HepG2 (cell line): Measurements from ENCODE around the gene DENND1C. TPM values are rescaled to one million over a fixed set of nuclear protein-coding genes. Genes with fewer than 3 reads are reported as not detected.

Experiments
- CCDC6 ChIP-seq: sonication (generic); formaldehyde crosslinking; IDR thresholded peaks from 2 replicates; pipeline ENCODE4 v1.8.1; 2022; ENCODE audit warnings: mild to moderate bottlenecking, missing genetic modification reagents, moderate library complexity
- DPF2 ChIP-seq: sonication (generic); formaldehyde crosslinking; IDR thresholded peaks from 2 replicates; pipeline ENCODE4 v1.4.0; 2020; ENCODE audit warnings: mild to moderate bottlenecking, low read depth, missing genetic modification reagents, borderline replicate concordance
- HOXA5 ChIP-seq: sonication (generic); formaldehyde crosslinking; IDR thresholded peaks from 2 replicates; pipeline ENCODE4 v1.4.0; 2020; ENCODE audit warnings: missing genetic modification reagents
- RBM22 ChIP-seq: fragments of 200-400 bp; formaldehyde crosslinking; optimal IDR thresholded peaks from 2 replicates; pipeline ENCODE3; 2017; ENCODE audit warnings: mild to moderate bottlenecking, low read length, moderate library complexity
- RCOR2 ChIP-seq: IDR thresholded peaks from 2 replicates; pipeline ENCODE4 v1.6.1; 2016; ENCODE audit warnings: missing biosample characterization, missing genetic modification reagents
- REPIN1 ChIP-seq: sonication (generic); formaldehyde crosslinking; IDR thresholded peaks from 2 replicates; pipeline ENCODE4 v1.8.0; 2022; ENCODE audit warnings: missing genetic modification reagents, low read depth, mild to moderate bottlenecking, borderline replicate concordance
- SNRNP70 ChIP-seq: fragments of 200-400 bp; formaldehyde crosslinking; IDR thresholded peaks from 2 replicates; pipeline ENCODE4 v1.6.1; 2017; ENCODE audit warnings: mild to moderate bottlenecking, low read depth, low read length, moderate library complexity
- SOX5 ChIP-seq: IDR thresholded peaks from 2 replicates; pipeline ENCODE4 v1.6.1; 2016; ENCODE audit warnings: borderline replicate concordance
- TCF7L2 ChIP-seq: IDR thresholded peaks from 2 replicates; pipeline ENCODE4 v1.6.1; 2011; ENCODE audit warnings: mild to moderate bottlenecking, low read depth, low read length, moderate library complexity
- ZBTB7B ChIP-seq: sonication (generic); formaldehyde crosslinking; IDR thresholded peaks from 2 replicates; pipeline ENCODE4 v1.4.0; 2020; ENCODE audit warnings: missing genetic modification reagents
- ZNF232 ChIP-seq: sonication (generic); formaldehyde crosslinking; IDR thresholded peaks from 2 replicates; pipeline ENCODE4 v1.4.0; 2020; ENCODE audit warnings: missing genetic modification reagents, borderline replicate concordance
- ZNF256 ChIP-seq: sonication (generic); formaldehyde crosslinking; conservative IDR thresholded peaks from 2 replicates; pipeline ENCODE4 v1.4.0; 2020; ENCODE audit warnings: missing genetic modification reagents
- ZNF335 ChIP-seq: sonication (generic); formaldehyde crosslinking; IDR thresholded peaks from 2 replicates; pipeline ENCODE4 v1.4.0; 2020; ENCODE audit warnings: missing genetic modification reagents
- ZNF570 ChIP-seq: sonication (generic); formaldehyde crosslinking; IDR thresholded peaks from 2 replicates; pipeline ENCODE4 v1.4.0; 2020; ENCODE audit warnings: mild to moderate bottlenecking, missing genetic modification reagents, borderline replicate concordance
- polyA plus RNA-seq, 8 experiments: library from polyadenylated mRNA; depleted of rRNA in 3 of 8; stranded (reverse) in 7 of 8; unstranded in 1 of 8; fragments of >200 nt; fragmentation: Illumina TruSeq in 4 of 8; extraction: Trizol in 4 of 8; gene quantifications; 2 replicates each; pipeline versions ENCODE4 v1.2.1 to v1.2.3, GENCODE V29; 2011 to 2016; ENCODE audit warnings: low read depth in 4 of 8, missing spikeins in 1 of 8, mixed read lengths in 1 of 8; ENCODE audit not compliant: insufficient read depth in 1 of 8
- total RNA-seq, 5 experiments: library from RNA; depleted of rRNA; stranded (reverse); fragments of >200 nt; fragmentation: Illumina TruSeq; extraction: Trizol; gene quantifications; 2 replicates each; pipeline ENCODE4 v1.2.3, GENCODE V29; 2016; ENCODE audit warnings: low read depth in 1 of 5
- TF ChIP-seq, protein P1 (sequence below): sonication (generic); formaldehyde crosslinking; IDR thresholded peaks from 2 replicates; pipeline ENCODE4 v1.4.0; 2020; ENCODE audit warnings: missing genetic modification reagents, borderline replicate concordance
- TF ChIP-seq, protein P2 (sequence below): sonication (generic); formaldehyde crosslinking; IDR thresholded peaks from 2 replicates; pipeline ENCODE4 v1.4.0; 2020; ENCODE audit warnings: mild to moderate bottlenecking, missing genetic modification reagents
- TF ChIP-seq, protein P3 (sequence below): sonication (generic); formaldehyde crosslinking; IDR thresholded peaks from 2 replicates; pipeline ENCODE4 v1.4.0; 2020; ENCODE audit warnings: missing genetic modification reagents
- TF ChIP-seq, protein P4 (sequence below): sonication (generic); formaldehyde crosslinking; IDR thresholded peaks from 2 replicates; pipeline ENCODE4 v1.9.0; 2022; ENCODE audit warnings: low read depth, missing genetic modification reagents
- TF ChIP-seq, protein P5 (sequence below): IDR thresholded peaks from 2 replicates; pipeline ENCODE4 v1.6.1; 2016; ENCODE audit warnings: missing compliant biosample characterization, missing genetic modification reagents, borderline replicate concordance
- TF ChIP-seq, protein P6 (sequence below), 2 experiments: fragments of 450-650 bp in 1 of 2; sonication (generic) in 1 of 2; formaldehyde crosslinking; IDR thresholded peaks; 2 replicates each; pipeline versions ENCODE4 v1.5.0 to v1.8.0; 2020 to 2022; ENCODE audit warnings: mild to moderate bottlenecking in 1 of 2, missing genetic modification reagents in 1 of 2

The DENND1C gene
- total and polyA plus RNA-seq, 2 of the 13 experiments (the other 11 are each of a cell fraction or from before 2014, with no cell fraction given) = 0.04 to 0.73 TPM

DNA sequence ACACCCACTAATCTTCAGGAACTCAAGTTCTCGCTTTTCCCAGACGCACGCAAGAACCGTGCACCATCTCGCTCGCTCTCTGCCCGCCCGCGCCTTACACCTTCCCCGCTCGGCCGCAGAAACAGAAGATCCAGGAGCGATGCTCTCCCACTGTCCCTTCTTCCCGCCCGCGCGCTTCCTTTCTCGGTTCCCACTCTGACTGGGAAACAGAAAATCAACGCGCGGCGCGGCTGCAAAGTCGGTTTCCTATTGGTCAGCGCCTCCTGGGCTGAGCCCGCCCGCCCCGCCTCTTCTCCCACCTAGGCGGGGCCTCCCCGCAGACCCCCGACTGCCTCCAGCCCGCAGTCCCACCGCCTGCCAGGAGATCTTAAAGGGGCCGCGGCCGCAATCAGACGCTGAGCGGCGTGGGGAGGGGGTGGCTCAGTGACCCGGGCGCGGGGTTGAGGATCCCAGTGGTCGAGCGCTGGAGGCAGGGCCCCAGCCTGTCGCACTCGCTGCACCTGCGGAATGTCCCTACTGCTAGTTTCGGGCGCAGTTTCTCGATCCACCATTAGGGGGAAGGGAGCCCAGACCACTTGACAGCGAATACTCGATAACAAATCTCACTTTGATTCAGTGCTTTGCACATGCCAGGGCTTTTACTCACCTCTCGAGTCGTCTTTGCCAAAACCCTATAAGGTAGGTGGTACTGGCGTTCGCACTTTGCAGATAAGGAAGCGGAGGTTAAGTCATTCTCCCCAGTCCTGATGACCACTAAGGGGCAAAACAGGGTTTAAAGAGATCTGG is 21.3 kb downstream of the DENND1C start (continued):
- TF ChIP-seq, protein P1, sequence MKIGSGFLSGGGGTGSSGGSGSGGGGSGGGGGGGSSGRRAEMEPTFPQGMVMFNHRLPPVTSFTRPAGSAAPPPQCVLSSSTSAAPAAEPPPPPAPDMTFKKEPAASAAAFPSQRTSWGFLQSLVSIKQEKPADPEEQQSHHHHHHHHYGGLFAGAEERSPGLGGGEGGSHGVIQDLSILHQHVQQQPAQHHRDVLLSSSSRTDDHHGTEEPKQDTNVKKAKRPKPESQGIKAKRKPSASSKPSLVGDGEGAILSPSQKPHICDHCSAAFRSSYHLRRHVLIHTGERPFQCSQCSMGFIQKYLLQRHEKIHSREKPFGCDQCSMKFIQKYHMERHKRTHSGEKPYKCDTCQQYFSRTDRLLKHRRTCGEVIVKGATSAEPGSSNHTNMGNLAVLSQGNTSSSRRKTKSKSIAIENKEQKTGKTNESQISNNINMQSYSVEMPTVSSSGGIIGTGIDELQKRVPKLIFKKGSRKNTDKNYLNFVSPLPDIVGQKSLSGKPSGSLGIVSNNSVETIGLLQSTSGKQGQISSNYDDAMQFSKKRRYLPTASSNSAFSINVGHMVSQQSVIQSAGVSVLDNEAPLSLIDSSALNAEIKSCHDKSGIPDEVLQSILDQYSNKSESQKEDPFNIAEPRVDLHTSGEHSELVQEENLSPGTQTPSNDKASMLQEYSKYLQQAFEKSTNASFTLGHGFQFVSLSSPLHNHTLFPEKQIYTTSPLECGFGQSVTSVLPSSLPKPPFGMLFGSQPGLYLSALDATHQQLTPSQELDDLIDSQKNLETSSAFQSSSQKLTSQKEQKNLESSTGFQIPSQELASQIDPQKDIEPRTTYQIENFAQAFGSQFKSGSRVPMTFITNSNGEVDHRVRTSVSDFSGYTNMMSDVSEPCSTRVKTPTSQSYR (CRISPR knock-in tag) = 0 out of 2 replicates have a peak, but pooled peaks have one; percentile 27
- TF ChIP-seq HOXA5 (CRISPR knock-in tag) (no peak; the same call in 1 of the 2 replicates), SOX5 (CRISPR knock-in tag) (peak; percentile 39; the same call in 1 of the 2 replicates), ZBTB7B (CRISPR knock-in tag) (peak; percentile 92), DPF2 (CRISPR knock-in tag) (no peak), RBM22 (no peak), ZNF256 (no peak), ZNF570 (CRISPR knock-in tag) (no peak), RCOR2 (peak; percentile 57; the same call in 1 of the 2 replicates), CCDC6 (CRISPR knock-in tag) (no peak), SNRNP70 (no peak), ZNF232 (CRISPR knock-in tag) (no peak), REPIN1 (CRISPR knock-in tag) (peak; percentile 72), ZNF335 (CRISPR knock-in tag) (0 out of 2 replicates have a peak, but pooled peaks have one; percentile 38), TCF7L2 (no peak)
- TF ChIP-seq, protein P2, sequence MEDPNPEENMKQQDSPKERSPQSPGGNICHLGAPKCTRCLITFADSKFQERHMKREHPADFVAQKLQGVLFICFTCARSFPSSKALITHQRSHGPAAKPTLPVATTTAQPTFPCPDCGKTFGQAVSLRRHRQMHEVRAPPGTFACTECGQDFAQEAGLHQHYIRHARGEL (CRISPR knock-in tag) = no peak
- TF ChIP-seq, protein P3, sequence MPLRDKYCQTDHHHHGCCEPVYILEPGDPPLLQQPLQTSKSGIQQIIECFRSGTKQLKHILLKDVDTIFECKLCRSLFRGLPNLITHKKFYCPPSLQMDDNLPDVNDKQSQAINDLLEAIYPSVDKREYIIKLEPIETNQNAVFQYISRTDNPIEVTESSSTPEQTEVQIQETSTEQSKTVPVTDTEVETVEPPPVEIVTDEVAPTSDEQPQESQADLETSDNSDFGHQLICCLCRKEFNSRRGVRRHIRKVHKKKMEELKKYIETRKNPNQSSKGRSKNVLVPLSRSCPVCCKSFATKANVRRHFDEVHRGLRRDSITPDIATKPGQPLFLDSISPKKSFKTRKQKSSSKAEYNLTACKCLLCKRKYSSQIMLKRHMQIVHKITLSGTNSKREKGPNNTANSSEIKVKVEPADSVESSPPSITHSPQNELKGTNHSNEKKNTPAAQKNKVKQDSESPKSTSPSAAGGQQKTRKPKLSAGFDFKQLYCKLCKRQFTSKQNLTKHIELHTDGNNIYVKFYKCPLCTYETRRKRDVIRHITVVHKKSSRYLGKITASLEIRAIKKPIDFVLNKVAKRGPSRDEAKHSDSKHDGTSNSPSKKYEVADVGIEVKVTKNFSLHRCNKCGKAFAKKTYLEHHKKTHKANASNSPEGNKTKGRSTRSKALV (CRISPR knock-in tag) = no peak
- TF ChIP-seq, protein P4, sequence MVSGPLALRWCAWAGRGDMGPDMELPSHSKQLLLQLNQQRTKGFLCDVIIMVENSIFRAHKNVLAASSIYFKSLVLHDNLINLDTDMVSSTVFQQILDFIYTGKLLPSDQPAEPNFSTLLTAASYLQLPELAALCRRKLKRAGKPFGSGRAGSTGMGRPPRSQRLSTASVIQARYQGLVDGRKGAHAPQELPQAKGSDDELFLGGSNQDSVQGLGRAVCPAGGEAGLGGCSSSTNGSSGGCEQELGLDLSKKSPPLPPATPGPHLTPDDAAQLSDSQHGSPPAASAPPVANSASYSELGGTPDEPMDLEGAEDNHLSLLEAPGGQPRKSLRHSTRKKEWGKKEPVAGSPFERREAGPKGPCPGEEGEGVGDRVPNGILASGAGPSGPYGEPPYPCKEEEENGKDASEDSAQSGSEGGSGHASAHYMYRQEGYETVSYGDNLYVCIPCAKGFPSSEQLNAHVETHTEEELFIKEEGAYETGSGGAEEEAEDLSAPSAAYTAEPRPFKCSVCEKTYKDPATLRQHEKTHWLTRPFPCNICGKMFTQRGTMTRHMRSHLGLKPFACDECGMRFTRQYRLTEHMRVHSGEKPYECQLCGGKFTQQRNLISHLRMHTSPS (CRISPR knock-in tag) = no peak
- TF ChIP-seq, protein P5, sequence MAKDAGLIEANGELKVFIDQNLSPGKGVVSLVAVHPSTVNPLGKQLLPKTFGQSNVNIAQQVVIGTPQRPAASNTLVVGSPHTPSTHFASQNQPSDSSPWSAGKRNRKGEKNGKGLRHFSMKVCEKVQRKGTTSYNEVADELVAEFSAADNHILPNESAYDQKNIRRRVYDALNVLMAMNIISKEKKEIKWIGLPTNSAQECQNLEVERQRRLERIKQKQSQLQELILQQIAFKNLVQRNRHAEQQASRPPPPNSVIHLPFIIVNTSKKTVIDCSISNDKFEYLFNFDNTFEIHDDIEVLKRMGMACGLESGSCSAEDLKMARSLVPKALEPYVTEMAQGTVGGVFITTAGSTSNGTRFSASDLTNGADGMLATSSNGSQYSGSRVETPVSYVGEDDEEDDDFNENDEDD (CRISPR knock-in tag) = peak; percentile 70; the same call in 1 of the 2 replicates
- TF ChIP-seq, protein P6, sequence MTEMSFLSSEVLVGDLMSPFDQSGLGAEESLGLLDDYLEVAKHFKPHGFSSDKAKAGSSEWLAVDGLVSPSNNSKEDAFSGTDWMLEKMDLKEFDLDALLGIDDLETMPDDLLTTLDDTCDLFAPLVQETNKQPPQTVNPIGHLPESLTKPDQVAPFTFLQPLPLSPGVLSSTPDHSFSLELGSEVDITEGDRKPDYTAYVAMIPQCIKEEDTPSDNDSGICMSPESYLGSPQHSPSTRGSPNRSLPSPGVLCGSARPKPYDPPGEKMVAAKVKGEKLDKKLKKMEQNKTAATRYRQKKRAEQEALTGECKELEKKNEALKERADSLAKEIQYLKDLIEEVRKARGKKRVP (CRISPR knock-in tag; IDR thresholded peaks at IDR 0.05) = no peak
